Glutamatergic neuron (in vitro differentiated cells): ENCODE results near the gene GRHL3. TPM values are rescaled to one million over a fixed set of nuclear protein-coding genes. Genes with fewer than 3 reads are reported as not detected.

Experiments used
- DNase-seq: peaks from one replicate; pipeline ENCODE4 v3.0.0; 2022
- H3K27ac Mint-ChIP-seq: one replicate; pipeline ENCODE4 v1.8.0; 2020; ENCODE audit warnings: mild to moderate bottlenecking, mixed read lengths, inconsistent platforms; ENCODE audit not compliant: unreplicated experiment
- H3K27me3 Mint-ChIP-seq: one replicate; pipeline ENCODE4 v1.8.0; 2020; ENCODE audit warnings: mild to moderate bottlenecking, moderate library complexity, mixed read lengths, inconsistent platforms; ENCODE audit not compliant: unreplicated experiment
- H3K36me3 Mint-ChIP-seq: one replicate; pipeline ENCODE4 v1.8.0; 2020; ENCODE audit warnings: mild to moderate bottlenecking, mixed read lengths, inconsistent platforms; ENCODE audit not compliant: unreplicated experiment
- H3K4me1 Mint-ChIP-seq: one replicate; pipeline ENCODE4 v1.8.0; 2020; ENCODE audit warnings: mild to moderate bottlenecking, low read depth, mixed read lengths, inconsistent platforms; ENCODE audit not compliant: unreplicated experiment
- H3K4me3 Mint-ChIP-seq: one replicate; pipeline ENCODE4 v1.8.0; 2020; ENCODE audit warnings: mild to moderate bottlenecking, mixed read lengths, inconsistent platforms; ENCODE audit not compliant: unreplicated experiment
- H3K9me3 Mint-ChIP-seq: one replicate; pipeline ENCODE4 v1.8.0; 2020; ENCODE audit warnings: mild to moderate bottlenecking, moderate library complexity, mixed read lengths, inconsistent platforms; ENCODE audit not compliant: unreplicated experiment
- CTCF ChIP-seq: fragments of 200-600 bp; sonication (generic); IDR thresholded peaks from one replicate; pipeline ENCODE4 v1.5.0; 2021; ENCODE audit not compliant: partially characterized antibody, unreplicated experiment
- total RNA-seq: library from RNA; stranded (reverse); fragmentation: NEBNext Ultra II Directional; extraction: Animal tissue kit (Norgen Biotek cat#: 25700); gene quantifications from one replicate; pipeline ENCODE4 v1.2.1, GENCODE V29; 2021; ENCODE audit not compliant: unreplicated experiment

Gene GRHL3
- total RNA-seq, 1 donor from 2014 or later: 0.37 TPM

GRCh38 chr1:24353292-24353891 lies 34.2 kb downstream of the GRHL3 start:
- no peak for DNase-seq
- no peaks in the 10 kb centered on the region for H3K36me3 Mint-ChIP-seq
- H3K9me3 Mint-ChIP-seq: peaks cover 4% of the 10 kb centered on the region
- H3K4me3 Mint-ChIP-seq: no peak overlapping the region
- no peak overlapping the region for H3K27ac Mint-ChIP-seq
- peaks cover 7% of the 10 kb centered on the region for H3K27me3 Mint-ChIP-seq
- H3K4me1 Mint-ChIP-seq: no peaks in the 10 kb centered on the region
- TF ChIP-seq CTCF: no peak

- H3K36me3 Mint-ChIP-seq: no peaks in the 10 kb centered on the region
- no peak overlapping the region for H3K27ac Mint-ChIP-seq
- no peak for DNase-seq
- H3K4me3 Mint-ChIP-seq: no peak overlapping the region
- H3K4me1 Mint-ChIP-seq: no peaks in the 10 kb centered on the region
- H3K27me3 Mint-ChIP-seq: peaks cover 4% of the 10 kb centered on the region
- H3K9me3 Mint-ChIP-seq: peaks cover 9% of the 10 kb centered on the region
- no peak for TF ChIP-seq CTCF
Measured at GRCh38 chr1:24355466-24355865, 36.3 kb downstream of the GRHL3 start.

- no peak for TF ChIP-seq CTCF
- no peaks in the 10 kb centered on the region for H3K4me1 Mint-ChIP-seq
- no peaks in the 10 kb centered on the region for H3K36me3 Mint-ChIP-seq
- H3K4me3 Mint-ChIP-seq: no peak overlapping the region
- H3K27me3 Mint-ChIP-seq: peaks cover 4% of the 10 kb centered on the region
- DNase-seq: no peak
- H3K27ac Mint-ChIP-seq: no peak overlapping the region
- peaks cover 9% of the 10 kb centered on the region for H3K9me3 Mint-ChIP-seq
Measured at GRCh38 chr1:24357038-24357437, 37.9 kb downstream of the GRHL3 start.

- no peaks in the 10 kb centered on the region for H3K36me3 Mint-ChIP-seq
- no peak overlapping the region for H3K4me3 Mint-ChIP-seq
- DNase-seq: no peak
- H3K4me1 Mint-ChIP-seq: peaks cover 11% of the 10 kb centered on the region
- H3K27ac Mint-ChIP-seq: no peak overlapping the region
- peaks cover 7% of the 10 kb centered on the region for H3K9me3 Mint-ChIP-seq
- no peak for TF ChIP-seq CTCF
- peaks cover 6% of the 10 kb centered on the region for H3K27me3 Mint-ChIP-seq
Measured at GRCh38 chr1:24360681-24361080, 41.5 kb downstream of the GRHL3 start.

GRCh38 chr1:24361811-24362210 lies 42.7 kb downstream of the GRHL3 start:
- Mint-ChIP-seq H3K27ac (no peak overlapping the region), H3K36me3 (no peaks in the 10 kb centered on the region)

More at GRCh38 chr1:24361811-24362210, 42.7 kb downstream of the GRHL3 start:
- peaks cover 7% of the 10 kb centered on the region for H3K9me3 Mint-ChIP-seq
- DNase-seq: no peak
- H3K4me3 Mint-ChIP-seq: no peak overlapping the region
- H3K27me3 Mint-ChIP-seq: peaks cover 4% of the 10 kb centered on the region
- H3K4me1 Mint-ChIP-seq: peaks cover 17% of the 10 kb centered on the region
- TF ChIP-seq CTCF: no peak
